Measurements from ENCODE around the gene SLC38A7.
"Not testable (repeated sequence)": the region's sequence is repeated elsewhere in the genome, so short reads cannot be mapped to it uniquely, and the experiment has no call there.

Gene SLC38A7

GRCh38 chr16:58678269-58678668, 6.3 kb downstream of the SLC38A7 start:
- DNase-seq = no peak

GRCh38 chr16:58670946-58671583, 13.5 kb downstream of the SLC38A7 start:
- DNase-seq = no peak

GRCh38 chr16:58670177-58670576, 14.4 kb downstream of the SLC38A7 start:
- DNase-seq = no peak

- no peak for DNase-seq
These were observed 19.4 kb downstream of the SLC38A7 start for GRCh38 chr16:58665200-58665599.

GRCh38 chr16:58661199-58661830, 23.3 kb downstream of the SLC38A7 start:
- no peak for DNase-seq

- not testable (repeated sequence) for DNase-seq
These were observed 24.7 kb downstream of the SLC38A7 start for GRCh38 chr16:58659911-58660310.

GRCh38 chr16:58658796-58659211, 25.8 kb downstream of the SLC38A7 start:
- no peak for DNase-seq

- no peak for DNase-seq
These were observed 27.7 kb downstream of the SLC38A7 start for GRCh38 chr16:58656899-58657298.

- DNase-seq = no peak
These were observed 29.4 kb downstream of the SLC38A7 start for GRCh38 chr16:58655215-58655596.

- no peak for DNase-seq
These were observed 29.9 kb downstream of the SLC38A7 start for GRCh38 chr16:58654560-58655214.

GRCh38 chr16:58652741-58653140, 31.8 kb downstream of the SLC38A7 start:
- DNase-seq = no peak

GRCh38 chr16:58651965-58652348, 32.6 kb downstream of the SLC38A7 start:
- DNase-seq = no peak

- DNase-seq = no peak
These were observed 34.9 kb downstream of the SLC38A7 start for GRCh38 chr16:58649707-58650106.

- DNase-seq = no peak
These were observed 37.5 kb downstream of the SLC38A7 start for GRCh38 chr16:58647107-58647506.

- no peak for DNase-seq
These were observed 39.6 kb downstream of the SLC38A7 start for GRCh38 chr16:58644765-58645487.

GRCh38 chr16:58644108-58644507, 40.5 kb downstream of the SLC38A7 start:
- DNase-seq = no peak

- DNase-seq = no peak
These were observed 43.6 kb downstream of the SLC38A7 start for GRCh38 chr16:58640949-58641348.

- no peak for DNase-seq
These were observed 44.7 kb downstream of the SLC38A7 start for GRCh38 chr16:58639836-58640235.

GRCh38 chr16:58639230-58639629, 45.3 kb downstream of the SLC38A7 start:
- no peak for DNase-seq

GRCh38 chr16:58638148-58639036, 46.2 kb downstream of the SLC38A7 start:
- DNase-seq = no peak

- not testable (repeated sequence) for DNase-seq
These were observed 47.5 kb downstream of the SLC38A7 start for GRCh38 chr16:58637021-58637420.

GRCh38 chr16:58636466-58636865, 48.1 kb downstream of the SLC38A7 start:
- no peak for DNase-seq

- DNase-seq = no peak
These were observed 49.1 kb downstream of the SLC38A7 start for GRCh38 chr16:58635502-58635901.
